ENCODE data around the gene PCNX1. TPM values are rescaled to one million over a fixed set of nuclear protein-coding genes. Genes with fewer than 3 reads are reported as not detected.

Gene PCNX1
- total and polyA plus RNA-seq, 9 of the 15 experiments (the other 6 are each of a cell fraction or from before 2014, with no cell fraction given): 0.30 to 4.5 (median 2.3) TPM

GRCh38 chr14:71012888-71013287 is 105.6 kb downstream of the PCNX1 start (continued):
- TF ChIP-seq ID3 (CRISPR knock-in tag; IDR thresholded peaks at IDR 0.05) (no peak), ID3 (tag; IDR thresholded peaks at IDR 0.05) (no peak), RNF2 (IDR thresholded peaks at IDR 0.05) (no peak), TEAD4 (IDR thresholded peaks at IDR 0.05; ENCODE audit: low read length) (no peak), TEAD4 (CRISPR knock-in tag; IDR thresholded peaks at IDR 0.05; ENCODE audit: borderline replicate concordance) (no peak)

GRCh38 chr14:71013551-71014192 is 106.4 kb downstream of the PCNX1 start:
- ChIA-PET CTCF (ENCODE audit: low intra/inter-chr PET ratio) (no interaction called here), POLR2A (no interaction called here)
- Histone ChIP-seq H4K20me1 (replicated peaks; ENCODE audit: control insufficient read depth, insufficient read depth, low read length) (no peaks in the 10 kb centered on the region), H3K79me2 (ENCODE audit: control insufficient read depth, insufficient read depth, low read length) (no peaks in the 10 kb centered on the region), H3K9ac (ENCODE audit: insufficient read depth in 1 of 2, low read depth in 2 of 2, low read length in 2 of 2) (no peak overlapping the region), H3K9me1 (ENCODE audit: control insufficient read depth, insufficient read depth, low read length) (no peaks in the 10 kb centered on the region), H3K4me3 (no peak overlapping the region), H3K36me3 (ENCODE audit: control insufficient read depth, insufficient read depth, low read length) (no peaks in the 10 kb centered on the region), H2AFZ (ENCODE audit: low read depth, low read length) (no peak overlapping the region), H3K27me3 (ENCODE audit: control insufficient read depth in 2 of 2, insufficient read depth in 2 of 2, low read length in 2 of 2) (no peaks in the 10 kb centered on the region), H3K9me3 (replicated peaks; ENCODE audit: control insufficient read depth, insufficient read depth, low read depth, low read length) (no peaks in the 10 kb centered on the region), H3K4me1 (replicated peaks in 1 of 2; ENCODE audit: control insufficient read depth in 2 of 2, insufficient read depth in 2 of 2, low read length in 2 of 2) (no peaks in the 10 kb centered on the region), H3K27ac (ENCODE audit: extremely low read depth, low read depth, low read length) (no peak overlapping the region), H3K4me2 (ENCODE audit: insufficient read depth, low read length) (no peak overlapping the region)
- intact Hi-C loops (cut with micrococcal nuclease) (no loop called here), in situ Hi-C loops (cut with MboI) (no loop called here)
- TF ChIP-seq E2F8 (IDR thresholded peaks at IDR 0.05; ENCODE audit: low read depth, partially characterized antibody): no peak
- no peak for TF ChIP-seq NFYB (IDR thresholded peaks at IDR 0.05; ENCODE audit: extremely low read depth, insufficient read length)
- TF ChIP-seq SNRNP70 (optimal IDR thresholded peaks at IDR 0.05; ENCODE audit: low read depth, low read length): no peak
- no peak for TF ChIP-seq CBX8 (IDR thresholded peaks at IDR 0.05; ENCODE audit: borderline replicate concordance, extremely low read depth, low read depth, low read length, poor library complexity, severe bottlenecking)
- TF ChIP-seq KDM5B (IDR thresholded peaks at IDR 0.05; ENCODE audit: insufficient replicate concordance, low read depth, low read length): no peak
- no peak for TF ChIP-seq STAT6 (CRISPR knock-in tag; IDR thresholded peaks at IDR 0.05)
- TF ChIP-seq KAT8 (IDR thresholded peaks at IDR 0.05; ENCODE audit: low read depth): no peak
- TF ChIP-seq PHB2 (IDR thresholded peaks at IDR 0.05; ENCODE audit: low read depth): no peak
- no peak for TF ChIP-seq MCM7 (IDR thresholded peaks at IDR 0.05)
- 27% methylated on average over 1 of the region's 1 CpG for WGBS (ENCODE audit: insufficient coverage, low coverage, missing lambda C conversion rate)
- ATAC-seq: no peak
- no peak for FAIRE-seq
- DNase-seq (ENCODE audit: extremely low read depth in 1 of 4, low spot score in 3 of 4): no peak
- BruUV-seq (replicated peaks): no TSS peak
